Rectal smooth muscle tissue (tissue), 1 donor: ENCODE measurements around the gene KRTAP12-3.
"Not testable (repeated sequence)": the region's sequence is repeated elsewhere in the genome, so short reads cannot be mapped to it uniquely, and the experiment has no call there.

ENCODE experiments used
- H3K27ac ChIP-seq: one replicate; pipeline ENCODE4 v1.7.0; 2013; ENCODE audit warnings: low read depth, low read length, inconsistent platforms
- H3K27me3 ChIP-seq: one replicate; pipeline ENCODE4 v1.7.0; 2013; ENCODE audit warnings: low read length; ENCODE audit not compliant: control insufficient read depth, insufficient read depth
- H3K36me3 ChIP-seq: one replicate; pipeline ENCODE4 v1.7.0; 2013; ENCODE audit warnings: low read length; ENCODE audit not compliant: control insufficient read depth, insufficient read depth
- H3K4me1 ChIP-seq: one replicate; pipeline ENCODE4 v1.7.0; 2013; ENCODE audit warnings: low read length; ENCODE audit not compliant: control insufficient read depth, insufficient read depth
- H3K4me3 ChIP-seq: one replicate; pipeline ENCODE4 v1.7.0; 2013; ENCODE audit warnings: low read length
- H3K9ac ChIP-seq: one replicate; pipeline ENCODE4 v1.7.0; 2013; ENCODE audit warnings: low read length

Gene KRTAP12-3

DNA sequence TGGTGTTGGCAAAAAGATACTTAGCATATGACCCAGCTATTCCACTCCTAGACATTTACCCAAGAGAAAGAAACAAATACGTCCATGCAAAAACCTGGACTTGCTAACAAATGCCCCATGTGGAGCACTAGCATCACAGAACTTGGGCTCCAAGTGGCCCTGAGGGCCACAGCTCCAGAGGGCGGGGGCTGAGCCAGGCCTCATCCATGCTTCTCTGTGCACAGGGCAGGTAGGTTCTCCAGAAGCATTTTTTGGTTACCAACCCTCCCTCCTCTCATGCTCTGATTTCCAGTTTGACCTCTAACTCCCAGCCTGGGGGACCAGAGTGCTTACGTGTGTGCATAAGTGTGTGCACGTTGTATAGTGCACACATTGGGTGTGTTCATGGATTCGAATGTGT lies 7.0 kb downstream of the KRTAP12-3 start:
- H3K4me1 ChIP-seq, result no peaks in the 10 kb centered on the region
- H3K9ac ChIP-seq, result no peak overlapping the region
- no peaks in the 10 kb centered on the region for H3K36me3 ChIP-seq
- H3K4me3 ChIP-seq, result no peak overlapping the region
- no peaks in the 10 kb centered on the region for H3K27me3 ChIP-seq
- no peak overlapping the region for H3K27ac ChIP-seq

DNA sequence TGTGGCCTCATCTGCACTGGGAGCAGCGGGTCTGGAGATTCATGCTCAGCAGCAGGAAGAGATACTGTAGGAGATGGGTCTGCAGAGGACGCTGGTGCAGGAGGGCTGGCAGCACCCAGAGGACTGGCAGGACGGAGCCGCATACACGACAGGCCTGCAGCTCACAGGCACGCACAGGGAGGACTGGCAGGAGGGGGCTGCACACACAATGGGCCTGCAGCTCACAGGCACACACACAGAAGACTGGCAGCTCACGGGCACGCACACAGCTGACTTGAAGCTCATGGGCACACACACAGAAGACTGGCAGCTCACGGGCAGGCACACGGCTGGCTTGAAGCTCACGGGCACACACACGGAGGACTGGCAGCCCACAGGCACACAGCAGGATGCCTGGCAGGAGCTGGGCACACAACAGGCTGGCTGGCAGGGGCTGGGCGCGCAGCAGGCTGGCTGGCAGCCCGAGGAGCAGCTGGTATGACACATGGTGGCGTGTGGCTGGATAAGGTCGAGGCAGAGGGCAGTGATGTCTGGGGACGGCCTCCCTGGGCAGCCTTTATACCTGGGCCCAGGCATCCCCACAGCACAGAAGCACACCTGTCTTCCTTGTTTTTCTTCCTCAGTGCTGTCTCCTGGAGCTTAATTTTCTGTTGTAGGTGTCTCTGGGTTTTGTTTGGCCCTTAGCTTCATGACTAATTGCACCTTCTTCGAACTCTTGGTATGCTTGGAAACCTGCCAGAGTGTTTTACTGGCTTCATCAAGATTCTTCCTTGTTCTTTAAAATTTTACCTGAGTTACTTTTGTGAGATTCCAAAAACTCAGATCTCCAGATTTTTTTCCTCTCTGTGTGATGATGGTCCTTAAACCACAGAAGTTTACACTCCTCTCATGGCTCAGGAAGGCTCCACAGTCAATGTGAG lies 8.9 kb downstream of the KRTAP12-3 start, which contains the start of gene KRTAP12-2:
TSS of gene KRTAP12-2 (minus strand) at position 527 of the 920 bp plus-strand sequence. CDS start at position 486, 41 bp downstream.
- Histone ChIP-seq H3K27ac (no peak within 1 kb of the TSS), H3K4me1 (no peaks in the 10 kb centered on the region), H3K4me3 (no peak within 1 kb of the TSS), H3K27me3 (no peaks in the 10 kb centered on the region), H3K36me3 (no peaks in the 10 kb centered on the region), H3K9ac (no peak within 1 kb of the TSS)

DNA sequence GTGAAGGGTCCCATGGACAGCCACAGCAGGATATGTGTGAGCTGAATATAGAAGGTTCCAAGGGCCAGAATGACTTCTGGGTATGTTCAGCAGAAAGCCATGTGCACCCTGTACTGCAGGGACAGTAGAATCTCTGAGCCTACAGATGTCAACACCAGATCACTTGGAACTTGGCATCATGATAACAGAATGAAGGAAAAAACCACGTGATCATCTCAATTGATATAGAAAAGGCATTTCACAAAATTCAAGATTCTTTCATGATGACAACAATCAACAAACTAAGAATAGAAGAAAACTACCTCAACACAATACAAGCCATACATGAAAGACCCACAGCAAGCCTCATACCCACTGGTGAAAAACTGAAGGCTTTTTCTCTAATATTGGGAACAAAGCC lies 9.9 kb downstream of the KRTAP12-3 start:
- Histone ChIP-seq H3K4me3 (no peak overlapping the region), H3K27me3 (no peaks in the 10 kb centered on the region), H3K36me3 (no peaks in the 10 kb centered on the region), H3K4me1 (no peaks in the 10 kb centered on the region), H3K27ac (no peak overlapping the region), H3K9ac (no peak overlapping the region)

DNA sequence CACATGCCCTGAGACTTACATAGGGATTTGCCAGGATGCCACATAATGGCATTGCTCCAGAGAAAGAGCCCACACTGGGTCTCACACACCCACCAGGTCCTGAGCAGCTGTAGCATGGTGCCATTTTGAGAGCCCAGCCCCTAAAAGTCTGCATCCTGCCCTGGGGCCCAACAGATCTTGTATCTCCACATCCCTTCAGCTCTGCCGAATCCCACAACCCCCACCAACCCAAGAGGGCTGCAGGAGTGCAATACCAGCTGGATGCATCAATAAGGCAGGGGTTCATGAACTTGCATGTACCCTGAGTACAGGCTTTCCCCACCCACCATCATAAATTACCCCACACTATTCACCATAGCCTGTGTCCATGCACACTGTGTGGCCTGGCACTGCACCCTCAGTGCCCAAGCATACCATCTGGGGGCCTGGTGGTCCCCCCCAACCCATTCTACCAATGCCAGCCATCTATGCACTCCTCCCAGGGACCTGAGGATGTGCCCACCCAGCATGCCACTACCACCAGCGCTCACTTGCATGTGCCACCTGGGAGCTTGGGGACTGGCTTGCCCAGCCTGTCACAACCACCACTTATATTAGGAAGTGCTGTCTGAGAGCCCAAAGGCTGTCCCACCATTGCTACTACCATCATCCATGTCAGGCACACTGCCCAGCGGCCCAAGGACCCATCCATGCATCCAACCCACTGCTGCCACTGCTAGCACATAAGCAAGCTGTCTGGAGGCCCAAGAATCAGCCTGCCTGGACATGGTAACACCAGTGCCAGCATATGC lies 13.1 kb downstream of the KRTAP12-3 start:
- H3K4me1 ChIP-seq, result no peaks in the 10 kb centered on the region
- no peaks in the 10 kb centered on the region for H3K27me3 ChIP-seq
- no peak overlapping the region for H3K27ac ChIP-seq
- no peak overlapping the region for H3K4me3 ChIP-seq
- H3K36me3 ChIP-seq, result no peaks in the 10 kb centered on the region
- no peak overlapping the region for H3K9ac ChIP-seq

DNA sequence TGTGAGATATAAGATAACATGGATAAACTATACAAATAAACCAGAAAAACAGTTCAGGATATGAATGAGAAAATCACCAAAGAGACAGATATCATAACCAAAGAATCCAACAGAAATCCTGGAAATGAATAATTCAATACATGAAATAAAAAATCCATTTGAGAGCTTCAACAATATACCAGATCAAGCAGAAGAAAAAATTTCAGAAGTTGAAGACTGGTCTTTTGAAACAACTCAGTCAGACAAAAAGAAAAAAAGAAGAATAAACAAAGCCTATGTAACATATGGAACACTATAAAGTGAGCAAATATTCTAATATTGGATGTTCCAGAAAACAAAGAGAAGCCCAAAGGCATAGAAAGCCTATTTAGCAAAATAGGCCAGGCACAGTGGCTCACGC lies 14.2 kb downstream of the KRTAP12-3 start:
- H3K27me3 ChIP-seq, result no peaks in the 10 kb centered on the region
- H3K27ac ChIP-seq, result no peak overlapping the region
- H3K4me1 ChIP-seq, result no peaks in the 10 kb centered on the region
- no peak overlapping the region for H3K9ac ChIP-seq
- H3K4me3 ChIP-seq, result no peak overlapping the region
- H3K36me3 ChIP-seq, result no peaks in the 10 kb centered on the region

DNA sequence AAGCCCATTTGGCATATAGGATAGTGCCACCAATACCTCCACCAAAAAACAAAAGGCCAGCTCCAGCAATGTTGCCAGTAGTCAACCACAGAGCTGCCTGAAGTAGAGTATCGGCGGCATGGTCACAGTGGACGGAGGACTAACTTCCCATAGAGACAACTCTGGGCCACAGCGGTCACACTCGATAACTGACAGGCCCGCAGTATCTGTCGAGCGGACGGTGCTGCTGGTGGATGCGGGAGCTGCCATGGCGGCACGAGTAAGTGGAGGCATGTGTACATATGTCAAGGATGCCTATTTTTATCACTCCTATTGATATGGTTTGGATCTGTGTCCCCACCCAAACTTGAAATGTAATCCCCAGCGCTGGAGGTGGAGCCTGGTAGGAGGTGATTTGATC lies 20.1 kb downstream of the KRTAP12-3 start:
- H3K4me1 ChIP-seq, result no peaks in the 10 kb centered on the region
- H3K9ac ChIP-seq, result no peak overlapping the region
- no peak overlapping the region for H3K4me3 ChIP-seq
- no peak overlapping the region for H3K27ac ChIP-seq
- no peaks in the 10 kb centered on the region for H3K27me3 ChIP-seq
- no peaks in the 10 kb centered on the region for H3K36me3 ChIP-seq

DNA sequence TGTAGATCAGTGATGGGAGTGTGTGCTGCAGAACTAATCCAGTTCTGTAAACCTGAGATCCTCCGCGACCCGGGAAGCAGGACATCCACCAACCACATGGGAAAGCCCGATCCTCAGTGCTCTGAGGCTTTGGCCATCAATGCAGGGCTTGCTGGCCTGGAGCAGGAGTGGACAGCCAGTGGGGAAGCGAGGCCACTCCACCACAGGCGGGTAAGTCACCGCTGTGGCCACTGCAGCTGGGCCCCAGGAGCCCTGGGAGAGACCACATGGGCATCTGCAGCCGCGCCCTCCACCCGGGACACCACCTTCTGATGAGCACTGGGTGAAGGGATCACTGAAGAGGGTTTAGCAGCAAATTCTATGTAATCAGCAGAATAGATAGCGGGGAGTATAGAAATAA lies 23.4 kb downstream of the KRTAP12-3 start:
- Histone ChIP-seq H3K4me1 (no peaks in the 10 kb centered on the region), H3K4me3 (no peak overlapping the region), H3K27me3 (no peaks in the 10 kb centered on the region), H3K27ac (no peak overlapping the region), H3K36me3 (no peaks in the 10 kb centered on the region), H3K9ac (no peak overlapping the region)

DNA sequence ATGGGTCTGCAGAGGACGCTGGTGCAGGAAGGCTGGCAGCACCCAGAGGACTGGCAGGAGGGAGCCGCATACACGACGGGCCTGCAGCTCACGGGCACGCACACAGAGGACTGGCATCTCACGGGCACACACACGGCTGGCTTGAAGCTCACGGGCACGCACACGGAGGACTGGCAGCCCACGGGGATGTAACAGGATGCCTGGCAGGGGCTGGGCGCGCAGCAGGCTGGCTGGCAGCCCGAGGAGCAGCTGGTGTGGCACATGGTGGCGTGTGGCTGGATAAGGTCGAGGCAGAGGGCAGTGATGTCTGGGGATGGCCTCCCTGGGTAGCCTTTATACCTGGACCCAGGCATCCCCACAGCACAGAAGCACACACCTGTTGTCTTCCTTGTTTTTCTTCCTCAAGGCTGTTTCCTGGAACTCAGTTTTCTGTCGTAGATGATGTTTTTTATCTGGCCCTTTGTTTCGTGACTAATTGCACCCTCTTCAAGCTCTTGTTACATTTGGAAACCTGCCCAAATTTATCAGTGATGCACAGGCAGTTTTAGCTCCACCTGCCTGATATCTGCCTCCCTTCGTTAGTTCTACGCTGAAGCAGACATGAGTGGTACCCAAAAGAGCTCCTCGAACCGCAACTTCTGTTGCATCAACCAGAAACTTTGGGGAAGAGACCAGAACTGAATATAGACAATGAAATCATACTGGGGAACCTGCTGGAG lies 24.3 kb downstream of the KRTAP12-3 start, which contains the start of gene KRTAP12-1:
TSS of gene KRTAP12-1 (minus strand) at position 303 of the 719 bp plus-strand sequence. CDS start at position 263, 40 bp downstream.
- Histone ChIP-seq H3K36me3 (no peaks in the 10 kb centered on the region), H3K4me3 (no peak within 1 kb of the TSS), H3K9ac (no peak within 1 kb of the TSS), H3K27me3 (no peaks in the 10 kb centered on the region), H3K4me1 (no peaks in the 10 kb centered on the region), H3K27ac (no peak within 1 kb of the TSS)

DNA sequence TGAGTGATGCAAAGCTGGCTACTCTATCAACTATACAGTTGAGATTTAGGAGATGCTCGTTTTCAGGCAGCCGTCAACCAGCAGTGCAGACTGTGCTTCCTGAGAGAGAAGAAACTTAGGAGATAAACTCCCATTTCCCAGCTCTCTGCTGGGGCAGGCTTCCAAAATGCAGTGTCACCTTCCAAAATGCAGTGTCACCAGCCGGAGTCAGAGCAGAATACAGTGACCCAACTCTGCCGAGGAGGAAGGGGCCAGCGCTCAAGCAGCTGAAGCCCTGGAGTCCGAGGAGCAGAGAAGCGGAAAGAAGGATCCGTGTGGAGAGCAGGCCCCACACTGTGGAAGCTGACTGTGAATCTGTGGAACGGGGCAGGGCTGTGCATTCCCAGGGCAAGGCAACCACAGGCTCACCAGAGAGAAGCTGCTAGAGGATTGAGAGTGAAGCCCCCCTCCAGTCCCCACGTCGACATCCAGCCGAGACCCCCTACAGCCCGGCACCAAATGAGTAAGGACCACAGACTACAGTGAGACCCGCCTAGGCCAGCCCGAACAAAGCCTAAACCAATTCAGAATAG lies 24.9 kb downstream of the KRTAP12-3 start:
- Histone ChIP-seq H3K36me3 (no peaks in the 10 kb centered on the region), H3K27me3 (no peaks in the 10 kb centered on the region), H3K4me1 (no peaks in the 10 kb centered on the region), H3K9ac (no peak overlapping the region), H3K27ac (no peak overlapping the region), H3K4me3 (no peak overlapping the region)

DNA sequence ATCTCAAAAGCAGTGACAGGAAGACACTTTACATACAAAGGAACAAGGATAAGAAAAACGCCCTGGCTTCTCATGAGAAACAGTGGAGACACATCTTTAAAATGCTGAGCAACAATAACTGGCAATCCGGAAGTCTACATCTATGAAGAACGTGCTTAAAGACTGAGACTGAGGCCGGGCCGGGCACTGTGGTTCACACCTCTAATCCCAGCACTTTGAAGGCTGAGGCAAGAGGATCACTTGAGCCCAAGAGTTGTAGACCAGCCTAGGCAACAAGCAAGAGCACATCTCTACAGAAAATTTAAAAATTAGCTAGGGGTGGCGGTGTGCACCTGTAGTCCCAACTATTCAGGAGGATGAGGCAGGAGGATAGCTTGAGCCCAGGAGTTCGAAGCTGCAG lies 26.3 kb downstream of the KRTAP12-3 start:
- H3K4me1 ChIP-seq, result no peaks in the 10 kb centered on the region

DNA sequence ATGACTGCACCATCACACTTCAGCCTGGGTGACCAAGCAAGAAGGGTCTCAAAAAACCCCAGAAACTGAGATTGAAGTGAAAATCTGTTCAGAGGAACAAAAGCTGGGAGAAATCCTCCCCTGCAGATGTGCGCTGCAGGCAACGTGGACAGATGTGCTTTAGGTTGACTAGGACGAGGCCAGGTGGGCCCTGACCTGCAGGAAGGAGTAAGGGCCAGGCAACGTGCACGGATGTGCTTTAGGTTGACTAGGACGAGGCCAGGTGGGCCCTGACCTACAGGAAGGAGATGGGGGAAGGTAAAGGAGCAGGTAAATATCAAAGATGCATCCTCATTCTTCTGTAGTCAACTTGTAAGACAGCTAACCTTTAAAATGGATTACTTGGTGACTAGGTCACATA lies 26.8 kb downstream of the KRTAP12-3 start:
- H3K4me1 ChIP-seq, result no peaks in the 10 kb centered on the region
- no peaks in the 10 kb centered on the region for H3K36me3 ChIP-seq
- H3K27me3 ChIP-seq, result no peaks in the 10 kb centered on the region
- H3K27ac ChIP-seq, result no peak overlapping the region
- no peak overlapping the region for H3K4me3 ChIP-seq
- no peak overlapping the region for H3K9ac ChIP-seq

More for the DNA sequence above, 26.3 kb downstream of the KRTAP12-3 start:
- H3K27ac ChIP-seq, result no peak overlapping the region
- H3K36me3 ChIP-seq, result no peaks in the 10 kb centered on the region
- no peaks in the 10 kb centered on the region for H3K27me3 ChIP-seq
- H3K4me3 ChIP-seq, result no peak overlapping the region
- H3K9ac ChIP-seq, result no peak overlapping the region

DNA sequence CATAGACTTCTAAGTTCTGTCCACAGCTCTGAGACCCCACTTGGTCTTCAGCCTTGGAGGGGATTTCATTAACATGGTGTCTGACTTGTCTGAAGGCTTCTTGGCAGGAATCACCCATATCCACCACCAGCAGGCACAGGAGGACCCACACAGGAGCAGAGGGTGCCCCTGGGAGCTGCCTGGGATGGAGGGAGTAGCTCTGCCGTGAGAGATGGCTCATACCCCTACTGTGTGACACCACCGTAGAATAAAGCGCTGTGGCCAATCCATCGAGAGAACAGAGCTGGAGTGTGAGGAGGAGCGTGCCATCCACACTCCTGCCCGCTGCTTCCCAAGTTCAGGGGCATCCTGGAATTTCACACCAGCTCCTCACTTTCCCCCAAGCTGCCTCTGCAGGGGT lies 27.3 kb downstream of the KRTAP12-3 start:
- not testable (repeated sequence) for H3K9ac ChIP-seq, H3K27ac ChIP-seq, H3K4me1 ChIP-seq, H3K27me3 ChIP-seq, H3K36me3 ChIP-seq, H3K4me3 ChIP-seq
